WERI-Rb-1 (cell line): ENCODE measurements around the gene ANXA3.

ENCODE experiments used
- DNase-seq: peaks from one replicate; pipeline ENCODE4 v3.0.0-alpha.2; 2020
- H3K27ac ChIP-seq: fragments of 250-450 bp; sonication (Bioruptor Pico); 2 replicates; pipeline ENCODE4 v1.5.1; 2020; ENCODE audit warnings: mild to moderate bottlenecking, moderate library complexity
- H3K27me3 ChIP-seq: fragments of 250-450 bp; sonication (Bioruptor Pico); 2 replicates; pipeline ENCODE4 v1.5.1; 2021; ENCODE audit warnings: mild to moderate bottlenecking, low read depth, moderate library complexity; ENCODE audit not compliant: insufficient read depth, severe bottlenecking
- H3K36me3 ChIP-seq: fragments of 250-450 bp; sonication (Bioruptor Pico); 2 replicates; pipeline ENCODE4 v1.5.1; 2020; ENCODE audit warnings: mild to moderate bottlenecking, moderate library complexity
- H3K4me3 ChIP-seq: 2 replicates; pipeline ENCODE4 v1.5.1; 2011; ENCODE audit warnings: low read depth, mild to moderate bottlenecking, control low read depth, low read length
- H3K9me3 ChIP-seq: fragments of 250-450 bp; sonication (Bioruptor Pico); 2 replicates; pipeline ENCODE4 v1.5.1; 2021; ENCODE audit warnings: mild to moderate bottlenecking, moderate library complexity; ENCODE audit not compliant: severe bottlenecking
- CTCF ChIP-seq: IDR thresholded peaks from 2 replicates; pipeline ENCODE4 v1.5.1; 2011; ENCODE audit warnings: low read depth, mild to moderate bottlenecking, control low read depth, inconsistent platforms, low read length

ANXA3 gene

GRCh38 chr4:78570117-78570516 is 18.5 kb downstream of the ANXA3 start:
- Histone ChIP-seq H3K27me3 (no peaks in the 10 kb centered on the region), H3K4me3 (no peak overlapping the region), H3K27ac (no peak overlapping the region), H3K9me3 (no peaks in the 10 kb centered on the region), H3K36me3 (no peaks in the 10 kb centered on the region)
- TF ChIP-seq CTCF, result no peak
- DNase-seq, result no peak

GRCh38 chr4:78571804-78572203 is 20.2 kb downstream of the ANXA3 start:
- no peak overlapping the region for H3K4me3 ChIP-seq
- H3K27ac ChIP-seq, result no peak overlapping the region
- H3K27me3 ChIP-seq, result no peaks in the 10 kb centered on the region
- TF ChIP-seq CTCF, result no peak
- H3K9me3 ChIP-seq, result no peaks in the 10 kb centered on the region
- no peaks in the 10 kb centered on the region for H3K36me3 ChIP-seq
- no peak for DNase-seq

DNA sequence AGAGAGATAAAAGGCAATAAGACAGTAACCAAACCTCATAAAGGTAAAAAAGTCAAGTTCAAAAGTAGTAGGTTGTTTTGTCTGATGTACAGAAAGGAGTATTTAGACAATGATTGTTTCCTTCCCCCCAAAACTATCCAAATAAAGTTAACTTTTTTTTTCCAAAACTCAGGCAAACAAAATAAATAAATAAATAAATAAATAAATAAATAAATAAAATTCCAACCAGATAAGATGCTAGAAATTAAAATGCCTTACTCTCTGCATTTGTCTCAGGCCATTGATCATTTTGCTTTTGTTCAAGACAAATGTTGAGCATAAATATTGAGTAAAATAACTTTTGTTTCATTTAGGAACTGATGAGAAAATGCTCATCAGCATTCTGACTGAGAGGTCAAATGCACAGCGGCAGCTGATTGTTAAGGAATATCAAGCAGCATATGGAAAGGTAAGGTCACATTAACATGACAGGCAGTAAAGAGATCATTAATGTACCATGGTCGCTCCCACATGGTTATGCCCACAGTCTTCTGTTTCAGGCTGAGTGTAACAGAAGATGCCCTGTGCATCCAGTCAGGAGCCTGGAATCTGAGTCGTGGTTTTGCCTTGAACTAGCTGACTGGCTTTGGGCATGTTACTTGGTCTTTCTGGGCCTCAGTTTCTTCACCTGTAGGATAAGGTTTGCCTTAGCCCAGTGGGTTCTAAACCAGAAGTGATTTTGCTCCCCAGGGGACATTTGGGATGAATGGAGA is 27.3 kb downstream of the ANXA3 start:
- Histone ChIP-seq H3K9me3 (no peaks in the 10 kb centered on the region), H3K27ac (no peak overlapping the region), H3K4me3 (no peak overlapping the region), H3K36me3 (no peaks in the 10 kb centered on the region), H3K27me3 (no peaks in the 10 kb centered on the region)
- no peak for TF ChIP-seq CTCF
- DNase-seq, result no peak

- Histone ChIP-seq H3K27ac (no peak overlapping the region), H3K9me3 (peaks cover 4% of the 10 kb centered on the region), H3K4me3 (no peak overlapping the region), H3K27me3 (no peaks in the 10 kb centered on the region), H3K36me3 (no peaks in the 10 kb centered on the region)
- TF ChIP-seq CTCF, result no peak
- DNase-seq, result no peak
Measured at GRCh38 chr4:78581618-78582017, 30.0 kb downstream of the ANXA3 start.

- Histone ChIP-seq H3K27ac (no peak overlapping the region), H3K36me3 (no peaks in the 10 kb centered on the region), H3K27me3 (no peaks in the 10 kb centered on the region), H3K9me3 (peaks cover 4% of the 10 kb centered on the region), H3K4me3 (no peak overlapping the region)
- DNase-seq, result no peak
- TF ChIP-seq CTCF, result no peak
Measured at GRCh38 chr4:78584863-78585547, 33.4 kb downstream of the ANXA3 start.
